GM21825 (cell line): ENCODE results near the gene CDK5R1.
"Not testable (repeated sequence)": the region's sequence is repeated elsewhere in the genome, so short reads cannot be mapped to it uniquely, and the experiment has no call there.

Experiments
- ATAC-seq: cut with Tn5 transposase; IDR thresholded peaks from one replicate; pipeline ENCODE4 v1.9.1; 2021; ENCODE audit warnings: mild to moderate bottlenecking, moderate library complexity; ENCODE audit not compliant: unreplicated experiment

Gene CDK5R1

DNA sequence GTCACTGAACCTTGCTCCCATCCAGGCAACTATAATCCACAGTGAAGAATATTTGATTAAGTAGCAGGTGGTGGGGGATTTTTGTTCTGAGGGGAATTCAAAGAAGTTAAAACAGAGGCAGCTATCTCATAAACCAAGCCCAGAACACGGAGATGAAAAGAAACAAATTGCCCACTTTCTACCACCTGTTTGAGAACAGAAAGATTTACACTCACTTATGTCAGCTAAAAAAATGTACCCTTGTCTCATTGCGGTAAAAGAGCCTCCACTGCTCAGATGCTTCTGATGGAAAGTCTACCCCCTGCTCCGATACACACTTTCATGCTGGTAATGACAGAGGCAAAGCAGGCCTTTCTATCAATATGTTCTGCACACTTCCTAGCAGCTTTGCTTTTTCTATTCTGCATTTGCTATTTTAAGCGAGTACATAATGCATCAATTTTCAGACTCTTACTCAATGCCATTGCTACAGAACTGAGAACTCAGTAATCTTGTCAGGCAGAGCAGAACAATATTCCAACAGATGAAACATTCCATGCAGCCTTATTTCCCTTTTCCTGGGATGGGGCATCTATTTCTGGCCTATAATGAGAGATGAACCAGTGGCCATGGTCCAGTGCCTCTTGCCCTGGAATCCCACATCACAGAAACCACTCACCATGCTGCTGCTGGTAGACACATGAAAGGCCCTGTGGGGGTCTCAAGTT lies 29.0 kb downstream of the CDK5R1 start:
- no peak for ATAC-seq

DNA sequence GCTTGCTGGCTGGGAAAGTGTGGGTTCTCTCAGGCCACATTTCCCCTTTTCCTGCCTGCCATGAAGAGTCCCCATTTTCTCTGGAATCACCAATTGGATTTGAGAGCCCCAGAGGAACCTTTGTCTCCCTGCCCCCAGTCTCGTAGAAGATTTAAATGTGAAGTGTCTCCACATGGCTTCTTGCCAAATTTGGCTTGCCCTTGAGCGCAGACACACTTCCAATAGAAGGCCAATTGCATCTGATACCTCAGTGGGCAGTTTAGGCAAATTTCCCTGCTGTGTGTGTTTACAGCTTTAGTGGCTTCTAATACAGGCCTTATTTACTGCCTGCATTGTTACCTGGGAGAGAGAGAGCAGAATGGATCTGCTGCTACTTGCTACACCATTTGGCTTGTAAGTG lies 29.7 kb downstream of the CDK5R1 start:
- ATAC-seq, result no peak

DNA sequence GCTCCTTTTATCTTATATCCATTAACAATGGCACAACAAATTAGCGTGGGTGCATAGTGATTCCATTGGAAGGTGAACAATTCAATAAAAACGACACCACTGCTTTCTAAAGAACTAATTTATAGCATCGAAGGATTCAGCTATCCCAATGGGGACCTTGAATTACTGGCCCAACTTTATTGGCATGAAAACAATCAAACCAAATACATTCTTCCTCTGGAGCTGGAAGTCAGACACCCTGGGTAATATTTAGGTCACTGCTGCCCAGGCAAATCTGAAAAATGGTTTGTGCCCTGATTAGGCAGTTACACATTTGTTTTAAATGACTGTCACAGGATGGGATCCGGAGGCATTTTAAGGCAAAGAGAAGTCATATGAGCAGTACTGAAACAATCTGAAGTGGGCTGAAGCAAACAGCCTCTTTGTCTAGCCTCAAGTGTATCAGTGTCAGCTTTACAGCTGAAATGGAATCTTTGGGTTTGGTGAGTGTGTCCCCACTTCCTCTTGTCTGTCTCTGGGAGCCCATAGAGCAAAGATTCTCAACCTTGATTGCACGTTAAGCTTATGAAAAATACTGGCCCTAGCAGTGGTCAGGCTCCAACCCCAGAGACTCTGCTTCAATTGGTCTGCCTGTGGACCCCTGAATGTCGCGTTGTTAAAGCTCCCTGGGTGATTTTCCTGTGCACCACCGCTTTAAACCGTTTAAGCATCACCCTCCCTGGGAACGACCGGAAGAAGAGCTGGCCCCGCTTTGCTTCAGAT lies 30.3 kb downstream of the CDK5R1 start:
- no peak for ATAC-seq

DNA sequence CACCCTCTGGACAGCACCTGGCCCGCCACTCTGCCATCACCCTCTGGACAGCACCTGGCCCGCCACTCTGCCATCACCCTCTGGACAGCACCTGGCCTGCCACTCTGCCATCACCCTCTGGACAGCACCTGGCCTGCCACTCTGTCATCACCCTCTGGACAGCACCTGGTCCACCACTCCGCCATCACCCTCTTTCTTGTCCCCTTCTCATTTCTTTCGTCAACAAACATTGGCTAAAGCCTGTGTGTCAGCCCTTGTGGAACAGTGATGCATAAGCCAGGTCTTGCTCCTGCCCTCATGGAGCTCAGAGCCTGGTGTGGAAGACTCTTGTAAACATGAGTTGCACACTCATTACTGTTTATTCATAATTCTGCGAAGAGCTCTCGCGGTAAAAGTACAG lies 31.2 kb downstream of the CDK5R1 start:
- no peak for ATAC-seq

DNA sequence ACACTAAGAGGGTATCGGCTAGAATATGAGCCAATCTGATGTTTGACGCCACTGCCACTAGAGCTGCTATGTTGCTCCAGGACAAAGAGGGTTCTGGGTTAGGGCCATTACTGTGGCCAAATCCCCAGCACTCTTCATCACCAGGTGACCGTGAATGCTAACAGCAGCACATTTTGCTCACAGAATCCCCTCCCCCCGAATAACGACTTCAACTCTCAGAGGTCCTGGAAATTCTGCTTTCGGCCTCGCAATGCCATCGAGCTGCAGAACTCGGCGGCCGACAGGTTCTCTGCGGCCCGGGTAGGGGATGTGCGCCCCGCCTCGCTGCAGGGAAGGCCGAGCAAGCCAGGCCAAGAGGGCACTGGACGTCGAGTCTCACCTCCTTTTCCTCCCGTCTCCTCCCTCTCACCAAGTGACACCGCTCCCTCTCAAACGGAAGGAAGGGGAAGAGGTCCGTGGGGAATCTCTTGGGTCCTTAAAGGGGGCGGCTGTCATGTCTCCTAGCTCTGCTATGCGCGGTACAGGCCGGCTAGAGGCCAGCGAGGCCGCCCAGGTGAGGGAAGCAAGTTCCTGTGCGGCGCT lies 31.9 kb downstream of the CDK5R1 start:
- ATAC-seq, result no peak

DNA sequence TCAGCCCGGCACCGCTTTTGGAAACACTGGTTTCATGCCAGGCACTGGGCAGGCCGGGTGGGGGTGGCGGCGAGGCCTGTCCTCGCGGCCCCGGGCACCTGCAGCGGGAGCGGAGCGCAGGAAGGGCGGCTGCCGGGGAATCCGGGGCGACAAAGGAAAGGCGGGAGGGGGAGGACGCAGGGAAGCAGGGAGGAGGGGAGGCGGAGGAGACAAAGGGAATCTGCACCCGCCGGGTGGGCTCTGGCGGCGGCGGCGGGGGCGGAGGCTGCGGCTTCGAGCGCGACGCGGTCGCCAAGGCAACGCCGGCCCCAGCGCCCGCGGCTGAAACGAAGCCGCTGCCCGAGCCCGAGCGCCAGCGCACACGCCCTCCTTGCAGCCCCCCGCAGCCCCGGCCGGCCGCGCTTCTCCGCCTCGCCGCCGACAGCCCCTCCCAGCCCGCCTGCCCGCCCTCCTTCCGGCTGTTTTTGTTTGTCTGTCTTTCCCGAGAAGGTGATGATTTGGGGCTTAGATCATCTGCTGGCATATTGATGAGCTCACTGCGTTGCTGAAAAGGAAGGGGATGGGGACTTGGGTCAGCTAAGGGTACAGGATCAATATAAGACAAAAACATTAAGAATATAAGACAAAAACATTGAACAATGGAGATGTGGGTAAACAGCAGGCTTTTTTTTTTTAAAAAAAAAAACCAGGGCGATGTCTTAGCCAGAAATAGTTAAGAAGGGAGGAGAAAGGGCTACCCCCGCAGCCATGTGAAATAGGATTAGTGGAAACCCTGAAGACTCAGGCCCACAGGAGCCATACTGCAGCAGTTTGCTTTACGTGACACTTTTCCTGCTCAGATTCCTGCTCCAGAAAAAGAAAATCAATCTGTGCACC lies 32.7 kb downstream of the CDK5R1 start:
- peak; percentile 30 for ATAC-seq

DNA sequence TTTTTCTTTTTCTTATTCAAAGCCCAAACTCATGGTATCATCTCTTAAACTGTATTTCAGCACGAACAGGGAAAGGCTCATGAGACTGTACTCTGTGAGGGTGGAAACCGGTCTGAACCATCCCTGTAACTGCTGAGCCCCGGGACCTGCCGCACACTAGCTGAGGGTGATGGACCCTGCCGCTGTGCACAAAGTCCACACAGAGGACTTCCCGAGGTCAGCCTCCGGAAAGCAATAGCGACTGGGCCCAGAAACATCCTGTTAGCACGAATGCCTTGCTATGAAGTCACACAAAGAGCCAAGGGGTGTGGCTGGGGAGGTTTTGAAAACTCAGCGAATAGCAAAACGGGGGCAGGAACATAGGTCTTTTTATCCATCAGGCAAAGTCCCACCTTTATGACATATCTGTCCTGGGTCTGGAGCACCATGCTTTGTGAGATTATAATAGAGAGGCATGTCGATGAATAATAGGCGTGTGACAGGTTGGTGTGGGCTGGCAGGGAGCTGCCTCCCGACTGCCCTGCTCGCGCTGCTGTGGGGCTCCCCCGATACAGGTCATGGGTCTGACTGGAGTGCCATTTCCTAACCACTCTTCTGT lies 33.4 kb downstream of the CDK5R1 start:
- ATAC-seq, result no peak

DNA sequence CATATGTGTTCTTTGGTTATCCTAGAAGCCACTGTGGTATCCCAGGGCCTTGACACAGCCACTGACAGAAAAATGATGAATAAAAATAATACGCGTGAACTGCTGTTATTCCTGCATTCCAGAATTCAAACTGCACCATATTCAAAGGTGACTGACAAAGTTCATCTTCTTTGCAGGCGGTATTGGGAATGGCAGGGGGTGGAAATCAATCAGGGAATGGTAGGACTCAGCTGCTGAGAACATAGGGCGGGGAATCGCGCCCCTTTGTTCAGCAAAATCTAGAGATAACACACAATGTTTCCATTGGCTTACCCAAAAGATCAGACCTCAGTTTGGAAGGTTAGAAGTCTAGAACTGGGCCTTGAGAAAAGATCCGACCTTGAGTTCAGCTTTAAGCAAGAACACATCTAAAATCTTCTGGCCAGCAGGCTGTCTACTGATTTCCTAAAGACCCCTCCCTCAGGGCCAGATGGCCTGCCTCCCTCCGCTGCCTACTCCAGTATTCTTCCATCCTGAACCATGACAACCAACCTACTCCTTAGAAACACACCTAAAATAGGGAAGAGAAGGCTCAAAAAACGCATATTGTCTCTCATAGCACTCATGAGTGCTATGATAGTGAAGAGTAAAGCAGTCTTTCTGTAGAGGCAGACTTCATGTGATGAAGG lies 34.1 kb downstream of the CDK5R1 start:
- no peak for ATAC-seq

DNA sequence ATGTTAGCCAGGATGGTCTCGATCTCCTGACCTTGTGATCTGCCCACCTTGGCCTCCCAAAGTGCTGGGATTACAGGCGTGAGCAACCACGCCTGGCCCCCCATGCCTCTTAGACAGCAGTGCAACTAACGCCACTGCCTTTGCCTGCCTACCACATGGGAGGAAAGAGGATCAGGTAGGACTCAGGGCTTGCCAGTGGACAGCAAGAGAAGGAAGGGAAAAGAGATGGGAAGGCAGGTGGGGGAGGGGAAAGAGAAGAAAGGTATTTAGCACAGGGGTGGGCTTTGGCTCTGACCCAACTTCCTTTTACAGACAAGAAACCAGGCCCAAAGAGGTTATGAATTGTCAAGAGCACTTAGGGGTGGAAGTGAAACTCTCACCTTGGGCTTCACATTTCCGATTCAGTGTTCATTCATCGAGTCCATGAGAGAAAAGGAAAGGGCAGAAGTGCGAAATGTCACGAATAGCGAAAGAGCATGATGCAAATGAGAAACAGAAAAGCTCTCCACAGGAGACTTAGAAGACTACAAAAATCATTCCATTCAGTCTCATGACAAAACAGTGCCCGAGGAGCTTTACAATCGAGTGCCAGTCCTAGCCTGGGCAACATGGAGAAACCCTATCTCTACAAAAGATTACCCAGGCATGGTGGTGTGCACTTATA lies 36.4 kb downstream of the CDK5R1 start:
- peak; percentile 42 for ATAC-seq

DNA sequence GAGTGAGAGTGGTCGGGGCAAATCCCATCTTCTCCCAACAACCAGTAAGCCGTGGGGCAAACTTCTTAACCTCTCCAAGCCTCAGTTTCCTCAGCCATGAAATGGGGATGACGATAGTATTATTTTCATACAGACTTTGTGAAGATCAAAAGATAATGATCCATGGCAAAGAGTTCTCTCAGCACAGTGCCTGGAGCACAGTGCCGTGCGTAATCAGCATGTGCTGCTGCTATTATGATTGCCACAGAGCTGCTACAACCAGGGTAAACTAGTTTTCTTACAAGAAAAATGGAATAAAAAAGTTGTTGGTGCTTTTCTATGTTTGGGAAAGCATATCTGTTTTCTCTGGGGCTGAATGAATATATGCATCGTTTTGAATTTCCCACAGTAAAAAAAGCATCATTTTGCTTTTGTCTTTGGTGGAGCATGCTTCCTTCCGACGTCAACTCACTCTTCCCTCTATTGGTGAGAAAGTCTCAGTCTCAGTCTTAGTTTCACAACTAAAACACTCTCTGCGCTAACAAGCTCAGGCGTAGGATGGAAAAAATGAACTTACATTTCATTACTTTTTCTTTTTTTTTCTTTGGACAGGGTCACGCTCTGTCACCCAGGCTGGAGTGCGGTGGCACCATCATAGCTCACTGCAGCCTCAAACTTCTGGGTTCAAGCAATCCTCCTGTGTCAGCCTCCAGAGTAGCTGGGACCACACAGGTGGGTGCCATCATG lies 37.2 kb downstream of the CDK5R1 start:
- peak; percentile 44 for ATAC-seq

DNA sequence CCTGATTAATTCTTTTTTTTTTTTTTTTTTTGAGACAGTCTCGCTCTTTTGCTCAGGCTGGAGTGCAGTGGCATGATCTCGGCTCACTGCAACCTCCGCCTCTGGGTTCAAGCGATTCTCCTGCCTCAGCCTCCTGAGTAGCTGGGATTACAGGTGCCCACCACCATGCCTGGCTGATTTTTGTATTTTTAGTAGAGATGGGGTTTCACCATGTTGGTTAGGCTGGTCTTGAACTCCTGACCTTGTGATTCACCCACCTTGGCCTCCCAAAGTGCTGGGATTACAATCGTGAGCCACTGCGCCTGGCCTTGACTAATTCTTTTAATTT lies 37.7 kb downstream of the CDK5R1 start:
- not testable (repeated sequence) for ATAC-seq

DNA sequence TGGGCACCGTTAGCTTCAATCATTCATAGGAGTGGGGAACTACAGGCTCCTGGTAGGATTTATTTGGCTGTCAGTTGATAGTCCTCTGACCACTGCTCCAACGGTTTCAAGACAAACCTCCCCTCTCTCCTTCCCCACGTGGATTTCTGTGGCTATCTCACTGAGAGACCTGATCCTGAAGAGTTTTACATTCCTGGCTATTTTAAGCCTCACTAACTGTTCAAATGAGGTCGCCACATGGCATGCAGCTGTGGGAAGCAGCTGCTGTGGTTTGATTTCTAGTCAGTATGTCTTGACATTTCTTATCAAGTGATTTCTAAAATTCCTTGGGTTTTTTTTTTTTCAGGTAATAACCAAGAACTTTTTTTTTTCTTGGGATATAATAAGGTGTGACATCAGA lies 38.3 kb downstream of the CDK5R1 start:
- no peak for ATAC-seq

DNA sequence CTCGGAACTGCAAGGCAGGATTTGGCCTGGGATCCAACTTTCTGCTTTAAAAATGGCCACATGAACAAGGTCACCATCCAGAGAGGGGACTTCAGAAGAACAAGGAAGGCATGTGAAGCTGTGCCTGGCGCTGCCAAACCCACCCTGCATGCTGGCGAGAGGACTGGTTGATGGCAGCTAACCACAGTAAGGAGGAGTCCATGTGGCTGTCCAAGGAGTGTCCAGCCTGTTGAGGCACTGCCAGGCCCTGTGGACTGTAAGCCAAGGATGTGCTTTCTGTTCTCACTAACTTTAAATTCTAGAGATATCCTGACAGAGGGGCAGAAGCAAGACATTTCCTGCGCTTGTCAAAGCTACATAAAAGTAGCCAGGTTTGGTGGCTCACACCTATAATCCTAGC lies 40.4 kb downstream of the CDK5R1 start:
- ATAC-seq, result no peak

DNA sequence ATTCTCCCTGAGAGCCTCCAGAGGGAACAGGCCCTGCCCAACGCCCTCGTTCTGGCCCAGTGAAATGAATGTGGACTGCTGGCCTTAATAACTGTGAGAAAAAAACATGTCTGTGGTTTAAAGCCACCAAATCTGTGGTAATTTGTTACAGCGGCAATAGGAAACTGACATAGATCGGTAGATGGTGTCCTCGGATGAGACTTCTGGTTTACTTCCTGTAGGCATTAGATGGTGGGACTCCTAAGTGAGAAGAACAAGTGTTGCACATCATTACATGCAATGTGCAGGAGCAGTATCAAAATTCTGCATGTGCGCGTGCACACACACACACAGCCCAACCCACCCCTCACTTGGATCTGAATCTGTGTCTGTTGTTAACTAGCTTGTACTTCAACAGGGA lies 42.0 kb downstream of the CDK5R1 start:
- no peak for ATAC-seq

DNA sequence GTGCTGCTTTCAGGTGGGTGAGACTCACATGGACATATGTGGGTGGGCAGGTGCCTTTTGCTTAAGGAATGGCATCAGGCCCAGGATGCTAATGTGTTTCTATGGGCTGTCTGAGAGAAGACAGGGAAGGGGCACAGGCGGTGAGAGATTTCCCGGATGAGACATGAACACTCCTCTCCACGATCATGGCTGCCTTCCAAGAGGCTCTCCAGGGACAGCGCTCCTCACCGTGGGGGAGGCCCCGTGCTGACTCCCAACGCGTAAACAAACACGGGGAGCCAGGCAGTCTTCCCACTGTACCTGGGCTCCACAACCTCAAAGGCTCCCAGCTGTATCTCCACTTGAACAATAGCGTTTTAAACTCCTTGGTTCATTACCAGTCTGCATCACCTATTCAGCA lies 42.8 kb downstream of the CDK5R1 start:
- ATAC-seq, result no peak

DNA sequence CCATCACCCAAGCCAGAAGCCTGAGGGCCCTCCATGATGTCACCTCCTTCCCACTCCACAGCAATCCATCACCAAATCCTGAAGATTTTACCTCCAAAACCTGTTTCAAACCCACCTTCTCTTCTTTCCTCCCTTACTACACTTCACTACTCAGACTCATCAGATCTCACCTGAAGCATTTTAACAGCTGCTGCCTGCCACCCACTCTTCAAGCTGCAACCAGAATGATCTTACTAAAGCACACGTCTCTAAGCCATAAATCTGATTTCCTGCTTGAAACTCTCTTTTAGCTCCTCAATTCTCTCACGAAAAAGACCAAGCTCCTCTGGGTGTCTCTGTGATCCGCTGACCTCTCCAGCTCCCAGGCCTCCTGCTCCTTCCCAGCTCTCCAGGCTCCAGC lies 46.5 kb downstream of the CDK5R1 start:
- ATAC-seq, result no peak

DNA sequence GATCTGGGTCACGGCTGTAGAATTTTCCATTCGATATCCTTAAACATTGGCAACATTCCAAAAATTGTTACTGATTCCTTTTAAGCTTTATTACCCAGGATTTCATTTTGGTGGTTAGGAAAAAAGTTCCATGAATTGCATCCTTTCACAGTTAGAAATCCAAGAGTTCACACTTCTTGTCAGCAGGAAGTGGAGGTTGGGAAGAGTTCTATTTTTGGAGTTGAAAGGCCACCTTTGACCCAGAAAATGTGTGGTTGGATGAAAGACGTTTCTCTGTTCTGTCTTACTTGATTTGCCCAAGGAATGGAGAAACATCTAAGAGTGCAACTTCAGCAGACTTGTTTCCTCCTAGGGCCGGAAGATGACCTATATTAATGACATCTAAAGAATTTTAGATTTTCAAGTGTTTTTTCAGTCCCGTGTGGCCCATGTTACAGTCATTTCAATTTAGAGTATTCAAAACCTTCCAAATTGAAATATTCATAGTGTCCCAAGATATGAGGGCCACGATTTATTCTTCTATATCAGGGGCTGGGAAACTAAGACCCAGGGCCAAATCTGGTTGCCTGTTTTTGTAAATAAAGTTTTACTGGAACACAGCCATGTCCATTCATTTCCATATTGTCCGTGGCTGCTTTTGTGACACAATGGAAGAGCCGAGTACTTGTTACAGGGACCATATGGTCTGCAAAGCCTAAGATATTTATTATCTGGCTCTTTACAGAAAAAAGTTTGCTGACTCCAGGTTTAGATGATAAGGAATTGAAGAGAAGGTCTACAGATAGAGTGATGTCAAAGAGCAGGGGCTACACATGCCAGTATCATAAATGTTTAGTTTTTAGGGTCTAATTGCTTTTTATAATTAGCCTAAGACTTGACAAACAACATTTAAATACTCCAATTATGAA lies 50.2 kb downstream of the CDK5R1 start:
- no peak for ATAC-seq
